ENCODE measurements around the gene AFDN. TPM values are rescaled to one million over a fixed set of nuclear protein-coding genes. Genes with fewer than 3 reads are reported as not detected.

Gene AFDN
- total RNA-seq, 1 experiment from 2014 or later = 177 TPM

DNA sequence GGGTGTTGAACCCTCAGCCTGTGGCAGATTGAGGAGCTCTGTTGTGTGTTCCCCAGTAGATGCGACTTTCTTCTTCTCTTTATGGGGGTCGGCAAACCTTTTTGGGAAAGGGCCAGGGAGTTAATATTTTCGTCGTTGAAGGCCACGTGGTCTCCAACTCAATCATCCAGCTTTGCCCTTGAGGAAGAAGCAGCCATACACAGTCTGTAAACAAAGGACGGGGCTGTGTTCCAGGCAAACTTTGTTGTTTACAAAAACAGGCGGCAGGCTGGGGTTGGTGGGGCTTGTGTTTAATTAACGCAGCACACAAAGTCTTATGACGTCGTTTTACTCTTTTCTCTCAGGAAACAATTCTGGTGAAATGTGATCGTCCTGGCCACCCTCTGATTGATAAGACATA is 190.9 kb downstream of the AFDN start:
- Mint-ChIP-seq H3K4me3 (ENCODE audit: unreplicated experiment) (no peak overlapping the region), H3K9me3 (ENCODE audit: unreplicated experiment) (peaks cover 20% of the 10 kb centered on the region), H3K27me3 (ENCODE audit: insufficient read depth, unreplicated experiment) (peaks cover 8% of the 10 kb centered on the region), H3K4me1 (ENCODE audit: low read depth, unreplicated experiment) (peaks cover 5% of the 10 kb centered on the region), H3K36me3 (ENCODE audit: insufficient read depth, unreplicated experiment) (no peaks in the 10 kb centered on the region), H3K27ac (ENCODE audit: unreplicated experiment) (no peak overlapping the region)
- H3K4me1 ChIP-seq = no peaks in the 10 kb centered on the region
- no peaks in the 10 kb centered on the region for H3K36me3 ChIP-seq (ENCODE audit: control insufficient read depth, insufficient read depth, low read length)
- H3K27me3 ChIP-seq (replicated peaks; ENCODE audit: control insufficient read depth, insufficient read depth, low read length) = no peaks in the 10 kb centered on the region
- BruUV-seq (replicated peaks) = no TSS peak
- ChIA-PET POLR2A (no interaction called here), CTCF (no interaction called here)
- no peak for DNase-seq
- intact Hi-C loops (cut with micrococcal nuclease; ENCODE audit: unreplicated experiment) = no loop called here
- H3K4me3 ChIP-seq (ENCODE audit: low read depth, low read length) = no peak overlapping the region
- TF ChIP-seq, protein P1, sequence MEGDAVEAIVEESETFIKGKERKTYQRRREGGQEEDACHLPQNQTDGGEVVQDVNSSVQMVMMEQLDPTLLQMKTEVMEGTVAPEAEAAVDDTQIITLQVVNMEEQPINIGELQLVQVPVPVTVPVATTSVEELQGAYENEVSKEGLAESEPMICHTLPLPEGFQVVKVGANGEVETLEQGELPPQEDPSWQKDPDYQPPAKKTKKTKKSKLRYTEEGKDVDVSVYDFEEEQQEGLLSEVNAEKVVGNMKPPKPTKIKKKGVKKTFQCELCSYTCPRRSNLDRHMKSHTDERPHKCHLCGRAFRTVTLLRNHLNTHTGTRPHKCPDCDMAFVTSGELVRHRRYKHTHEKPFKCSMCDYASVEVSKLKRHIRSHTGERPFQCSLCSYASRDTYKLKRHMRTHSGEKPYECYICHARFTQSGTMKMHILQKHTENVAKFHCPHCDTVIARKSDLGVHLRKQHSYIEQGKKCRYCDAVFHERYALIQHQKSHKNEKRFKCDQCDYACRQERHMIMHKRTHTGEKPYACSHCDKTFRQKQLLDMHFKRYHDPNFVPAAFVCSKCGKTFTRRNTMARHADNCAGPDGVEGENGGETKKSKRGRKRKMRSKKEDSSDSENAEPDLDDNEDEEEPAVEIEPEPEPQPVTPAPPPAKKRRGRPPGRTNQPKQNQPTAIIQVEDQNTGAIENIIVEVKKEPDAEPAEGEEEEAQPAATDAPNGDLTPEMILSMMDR (IDR thresholded peaks at IDR 0.05; ENCODE audit: insufficient read depth in 1 of 2, low read depth in 1 of 2, low read length in 1 of 2, severe bottlenecking in 1 of 2, unreplicated experiment in 1 of 2) = no peak
- peaks cover 7% of the 10 kb centered on the region; the same call in 1 of the 2 replicates for H3K9me3 ChIP-seq

DNA sequence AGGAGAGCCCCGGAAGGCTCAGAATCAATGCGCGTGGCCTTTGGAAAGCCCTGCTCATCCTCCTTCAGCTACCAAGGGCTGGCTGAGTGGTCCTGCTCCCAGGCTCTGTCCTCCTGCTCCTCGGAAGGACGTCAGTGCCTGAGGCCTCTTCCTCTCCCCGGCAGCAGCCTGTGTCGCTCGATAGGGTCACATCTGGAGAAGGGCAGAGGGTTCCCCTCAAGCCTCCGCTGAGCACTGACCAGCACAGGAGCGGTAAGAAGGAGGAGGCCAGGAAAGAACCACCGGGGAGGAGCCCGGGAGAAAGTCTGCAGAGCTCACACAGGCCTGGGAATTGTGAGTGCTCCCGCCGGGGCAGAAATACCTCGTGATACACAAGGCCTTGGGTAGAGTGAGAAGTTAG is 192.0 kb downstream of the AFDN start:
- H3K4me1 Mint-ChIP-seq (ENCODE audit: low read depth, unreplicated experiment) = peaks cover 5% of the 10 kb centered on the region
- Histone ChIP-seq H3K4me1 (no peaks in the 10 kb centered on the region), H3K27me3 (replicated peaks; ENCODE audit: control insufficient read depth, insufficient read depth, low read length) (no peaks in the 10 kb centered on the region), H3K4me3 (ENCODE audit: low read depth, low read length) (no peak overlapping the region), H3K9me3 (peaks cover 5% of the 10 kb centered on the region; the same call in 1 of the 2 replicates), H3K36me3 (ENCODE audit: control insufficient read depth, insufficient read depth, low read length) (no peaks in the 10 kb centered on the region)
- POLR2A ChIA-PET = no interaction called here
- CTCF ChIA-PET = no interaction called here
- H3K27me3 Mint-ChIP-seq (ENCODE audit: insufficient read depth, unreplicated experiment) = peaks cover 8% of the 10 kb centered on the region
- TF ChIP-seq, protein P1 (IDR thresholded peaks at IDR 0.05; ENCODE audit: insufficient read depth in 1 of 2, low read depth in 1 of 2, low read length in 1 of 2, severe bottlenecking in 1 of 2, unreplicated experiment in 1 of 2) = no peak
- DNase-seq = no peak
- intact Hi-C loops (cut with micrococcal nuclease; ENCODE audit: unreplicated experiment) = no loop called here
- H3K36me3 Mint-ChIP-seq (ENCODE audit: insufficient read depth, unreplicated experiment) = no peaks in the 10 kb centered on the region
- no peak overlapping the region for H3K4me3 Mint-ChIP-seq (ENCODE audit: unreplicated experiment)
- no peak overlapping the region for H3K27ac Mint-ChIP-seq (ENCODE audit: unreplicated experiment)
- peaks cover 20% of the 10 kb centered on the region for H3K9me3 Mint-ChIP-seq (ENCODE audit: unreplicated experiment)
- no TSS peak for BruUV-seq (replicated peaks)

DNA sequence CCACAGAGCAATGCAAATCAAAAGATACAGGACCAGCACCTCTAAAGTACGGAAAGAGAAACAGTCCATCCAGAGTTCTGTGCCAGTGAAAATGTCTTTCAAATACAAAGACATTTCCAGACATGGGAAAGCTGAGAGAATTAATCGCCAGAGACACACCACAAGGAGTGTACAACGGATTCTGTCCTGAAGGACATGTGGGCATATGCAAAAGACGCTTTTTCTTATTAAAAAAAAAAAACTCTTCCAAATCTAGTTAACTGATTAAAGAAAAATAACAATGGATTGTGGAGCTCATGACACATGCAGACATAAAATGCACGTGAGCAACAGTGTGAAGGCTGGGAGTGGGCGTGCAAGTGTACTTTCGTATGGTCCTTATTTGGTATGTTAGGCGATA is 193.5 kb downstream of the AFDN start:
- Mint-ChIP-seq H3K4me3 (ENCODE audit: unreplicated experiment) (no peak overlapping the region), H3K9me3 (ENCODE audit: unreplicated experiment) (peaks cover 20% of the 10 kb centered on the region), H3K36me3 (ENCODE audit: insufficient read depth, unreplicated experiment) (no peaks in the 10 kb centered on the region), H3K27ac (ENCODE audit: unreplicated experiment) (no peak overlapping the region), H3K27me3 (ENCODE audit: insufficient read depth, unreplicated experiment) (peaks cover 8% of the 10 kb centered on the region), H3K4me1 (ENCODE audit: low read depth, unreplicated experiment) (peaks cover 5% of the 10 kb centered on the region)
- ChIA-PET POLR2A (no interaction called here), CTCF (no interaction called here)
- TF ChIP-seq, protein P1 (IDR thresholded peaks at IDR 0.05; ENCODE audit: insufficient read depth in 1 of 2, low read depth in 1 of 2, low read length in 1 of 2, severe bottlenecking in 1 of 2, unreplicated experiment in 1 of 2) = no peak
- Histone ChIP-seq H3K4me1 (no peaks in the 10 kb centered on the region; the same call in 1 of the 2 replicates), H3K9me3 (no peaks in the 10 kb centered on the region), H3K36me3 (ENCODE audit: control insufficient read depth, insufficient read depth, low read length) (no peaks in the 10 kb centered on the region), H3K4me3 (ENCODE audit: low read depth, low read length) (no peak overlapping the region), H3K27me3 (replicated peaks; ENCODE audit: control insufficient read depth, insufficient read depth, low read length) (no peaks in the 10 kb centered on the region)
- intact Hi-C loops (cut with micrococcal nuclease; ENCODE audit: unreplicated experiment) = no loop called here
- BruUV-seq (replicated peaks) = no TSS peak
- no peak for DNase-seq

All from Caco-2 (cell line).